NCI-H2227 (cell line): ENCODE measurements around the gene KLHL3.
A peak's percentile ranks its signal among the peaks of the same experiment; 100 is the strongest.

Experiments used
- DNase-seq: peaks from one replicate; lab custom pipeline; 2025; ENCODE audit not compliant: unreplicated experiment; lab: John Stamatoyannopoulos, UW

Gene KLHL3

DNA sequence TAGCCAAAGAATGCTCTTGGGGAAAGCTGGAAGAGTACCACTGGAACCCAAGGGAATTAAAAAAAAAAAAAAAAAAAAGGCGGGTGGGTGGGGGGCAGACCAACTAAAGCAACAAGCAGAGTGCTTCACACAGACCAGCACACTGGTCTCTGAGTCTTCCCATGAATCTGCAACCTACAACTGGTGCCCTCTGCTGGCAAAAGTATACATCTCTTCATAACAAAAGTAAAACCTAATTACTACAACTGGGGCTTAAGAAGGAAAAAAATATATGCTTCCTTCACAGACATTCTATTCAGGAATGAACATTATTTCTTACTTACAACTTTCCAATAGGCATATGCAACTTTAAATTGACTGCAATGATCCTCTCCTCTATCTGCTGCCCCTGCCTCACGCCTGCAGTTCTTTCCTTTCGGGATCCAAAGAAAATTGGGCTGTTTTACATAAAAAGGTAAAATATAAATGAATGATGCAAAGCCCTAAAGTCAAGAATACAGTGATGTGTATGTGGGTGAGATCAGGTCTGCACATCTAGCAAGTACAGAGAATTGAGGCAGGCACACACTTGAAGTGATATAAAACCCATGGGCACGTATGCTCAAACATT lies 7.2 kb upstream of the KLHL3 start:
- peak; percentile 80 for DNase-seq

DNA sequence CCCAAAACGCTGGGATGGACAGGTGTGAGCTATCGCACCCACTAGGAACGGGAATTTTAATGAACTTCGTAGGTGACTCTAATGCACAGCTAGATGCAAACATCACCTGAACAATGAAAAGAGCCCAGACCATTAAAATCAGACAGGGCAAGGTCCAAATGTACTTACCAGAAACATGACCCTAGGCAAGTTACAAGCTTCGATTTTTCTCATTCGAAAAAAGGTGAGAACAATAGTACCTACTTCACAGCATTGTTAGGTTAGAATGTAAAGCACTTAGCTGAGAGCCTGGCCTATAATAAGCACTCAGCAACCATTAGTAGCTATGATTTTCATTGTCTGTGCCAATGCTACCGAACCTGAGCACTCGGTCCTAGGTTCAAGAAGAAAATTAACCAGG lies 5.8 kb upstream of the KLHL3 start:
- DNase-seq = peak; percentile 40

DNA sequence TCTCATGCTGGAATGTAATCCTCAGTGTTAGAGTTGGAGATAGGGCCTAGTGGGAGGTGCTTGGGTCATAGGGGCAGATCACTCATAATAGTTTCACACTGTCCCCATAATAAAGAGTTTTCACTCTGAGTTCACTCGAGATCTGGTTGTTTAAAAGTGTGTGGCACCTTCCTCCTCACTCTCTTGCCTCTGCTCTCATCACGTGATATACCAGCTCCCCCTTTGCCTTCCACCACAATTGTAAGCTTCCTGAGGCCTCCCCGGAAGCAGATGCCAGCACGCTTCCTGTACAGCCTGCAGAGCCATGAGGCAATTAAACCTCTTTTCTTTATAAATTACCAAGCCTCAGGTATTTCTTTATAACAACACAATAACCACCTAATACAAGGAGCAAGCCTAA lies 3.8 kb upstream of the KLHL3 start:
- DNase-seq = no peak

DNA sequence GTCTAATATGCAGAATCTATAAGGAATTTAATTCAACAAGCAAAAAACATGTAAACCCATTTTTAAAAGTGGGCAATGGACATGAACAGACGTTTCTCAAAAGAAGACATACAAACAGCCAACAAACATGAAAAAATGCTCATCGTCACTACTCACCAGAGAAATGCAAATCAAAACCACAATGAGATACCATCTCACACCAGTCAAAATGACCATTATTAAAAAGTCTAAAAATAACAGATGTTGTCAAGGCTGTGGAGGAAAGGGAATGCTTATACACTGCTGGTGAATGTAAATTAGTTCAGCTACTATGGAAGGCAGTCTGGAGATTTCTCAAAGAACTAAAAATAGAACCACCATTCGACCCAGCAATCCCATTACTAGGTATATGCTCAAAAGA lies 3.1 kb upstream of the KLHL3 start:
- DNase-seq = no peak

DNA sequence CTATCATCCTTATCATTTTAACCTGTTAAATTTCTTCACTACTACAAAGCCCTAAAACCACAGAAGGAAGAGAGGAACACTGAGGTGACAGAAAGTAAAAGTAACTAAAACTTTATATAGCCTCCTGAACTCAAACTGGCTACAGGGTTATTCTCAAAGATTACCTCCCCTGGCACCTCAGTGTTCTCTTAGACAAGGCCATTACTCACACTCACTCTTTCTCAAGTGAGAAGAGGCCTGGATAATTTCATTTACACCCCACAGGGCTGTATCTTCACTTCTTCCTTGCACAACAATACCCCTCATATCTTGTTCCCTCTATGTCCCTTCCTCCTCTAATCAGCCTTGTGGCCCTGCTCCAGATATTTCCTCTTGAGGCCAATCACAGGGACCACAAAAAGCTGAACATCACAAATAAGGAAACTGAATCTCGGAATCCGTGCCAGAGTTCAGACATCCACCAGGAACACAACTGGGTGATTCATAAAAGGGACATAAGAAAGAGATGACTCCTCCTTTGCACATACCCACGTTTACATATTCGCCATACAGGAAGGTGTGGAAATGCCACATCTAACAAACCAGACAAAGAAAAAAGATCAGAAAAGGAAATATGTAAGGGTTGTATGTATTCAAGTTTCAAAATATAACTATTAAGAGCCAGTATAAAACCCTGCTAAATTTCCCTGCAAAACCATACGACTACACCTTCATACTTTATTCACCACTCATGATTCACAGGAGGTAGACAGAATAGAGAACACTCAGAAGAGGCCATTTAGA lies 1.7 kb upstream of the KLHL3 start:
- no peak for DNase-seq

DNA sequence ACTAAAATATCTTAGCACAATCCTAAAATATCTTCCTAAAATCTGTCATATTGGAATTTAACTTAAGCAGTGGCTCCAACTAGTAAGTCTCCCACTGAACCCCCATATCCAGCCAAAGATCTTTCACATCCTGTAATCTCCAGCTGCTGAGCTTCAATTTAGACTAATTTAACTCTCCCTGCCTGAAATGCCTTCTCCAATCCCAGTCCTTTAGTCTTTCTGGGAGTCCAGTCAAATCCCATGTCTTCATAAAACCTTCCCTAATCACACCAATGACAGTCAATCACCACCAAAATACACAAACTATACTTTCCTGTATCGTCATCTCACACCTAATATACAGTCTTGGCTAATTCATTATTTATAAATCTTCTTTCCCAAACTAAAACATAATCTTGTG lies 607 bp upstream of the KLHL3 start:
- no peak for DNase-seq

DNA sequence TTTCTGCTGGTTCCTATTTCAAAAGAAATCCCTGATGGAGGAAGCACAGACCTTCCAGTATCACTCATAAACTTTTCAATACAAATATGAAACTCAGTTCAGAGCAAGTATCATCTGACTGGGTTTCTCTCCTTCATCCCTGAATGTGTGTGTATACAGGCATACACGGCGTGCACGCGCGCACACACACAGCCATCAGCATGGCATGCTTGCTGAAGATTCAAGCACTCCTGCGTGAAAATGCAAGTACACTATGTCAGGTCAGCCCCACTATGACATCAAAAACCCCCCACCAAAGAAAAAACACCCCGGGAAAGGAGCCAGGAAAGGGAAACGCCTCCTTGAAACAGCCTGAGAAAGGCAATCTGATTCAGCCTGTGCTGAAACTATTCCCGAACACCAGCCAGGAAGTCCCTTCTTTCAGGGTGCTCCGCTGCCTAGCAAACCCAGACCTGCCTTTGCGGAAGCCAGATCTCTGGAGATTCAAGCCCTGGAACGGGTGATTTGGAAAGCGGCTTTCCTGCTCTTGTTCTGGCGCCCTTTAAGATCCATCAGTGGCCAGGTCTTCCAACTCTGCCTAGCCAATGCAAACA lies 831 bp downstream of the KLHL3 start:
- peak; percentile 27 for DNase-seq

DNA sequence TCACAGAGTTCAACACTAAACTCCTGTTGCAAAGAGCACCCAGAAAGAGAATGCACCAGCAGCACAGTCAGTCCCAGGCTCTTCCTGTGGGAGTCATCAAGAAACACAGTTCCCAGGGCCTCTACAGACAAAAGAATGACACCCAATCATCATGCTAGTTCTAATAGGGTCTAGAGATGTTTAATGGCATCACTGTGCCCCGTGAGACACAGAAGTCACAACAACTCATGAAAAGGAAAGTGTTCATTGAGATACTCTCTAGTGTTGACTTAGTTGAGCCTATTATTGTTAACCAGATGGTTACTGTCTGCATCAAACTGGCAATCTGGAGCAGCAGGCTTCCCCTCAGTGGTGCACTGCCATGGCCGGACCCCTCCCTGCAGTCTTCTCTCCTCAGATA lies 1.6 kb downstream of the KLHL3 start:
- DNase-seq = no peak

DNA sequence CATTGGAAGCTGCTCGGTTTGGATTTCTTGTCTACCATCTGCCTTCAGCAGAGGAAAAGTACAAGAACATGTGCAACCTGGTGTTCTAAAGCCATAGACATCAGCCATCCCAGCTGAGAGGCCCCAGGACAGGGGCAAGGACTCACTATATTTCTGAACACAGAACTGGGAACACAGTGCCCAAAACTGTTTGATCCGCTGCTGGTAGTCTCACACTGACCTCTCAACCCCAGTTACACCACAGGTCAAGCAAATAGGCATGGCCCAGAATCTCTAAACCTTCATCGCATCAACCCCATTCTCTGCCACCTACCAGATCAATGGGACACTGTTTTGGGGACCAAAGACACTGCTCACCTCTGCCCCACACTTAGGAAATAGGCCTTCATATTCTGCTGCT lies 2.0 kb downstream of the KLHL3 start:
- no peak for DNase-seq

DNA sequence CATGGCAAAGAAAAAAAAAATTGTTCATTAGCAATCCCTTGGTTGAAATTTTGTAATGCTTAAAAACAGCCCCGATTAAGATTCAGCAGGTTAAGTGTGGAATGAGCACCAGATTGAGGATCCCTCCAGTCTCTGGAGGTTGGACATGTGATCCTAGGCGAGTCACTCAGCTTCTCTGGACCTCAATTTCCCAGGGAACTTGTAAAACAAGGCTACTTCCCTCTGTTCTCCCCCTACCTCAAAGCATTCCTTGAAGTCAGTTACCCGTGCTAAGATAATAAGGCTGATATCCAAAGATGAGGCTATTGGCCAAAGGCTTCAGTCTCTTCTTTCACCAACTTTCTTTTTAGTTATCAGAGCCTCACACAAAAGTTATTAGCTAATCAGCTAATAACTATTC lies 2.9 kb downstream of the KLHL3 start:
- no peak for DNase-seq

DNA sequence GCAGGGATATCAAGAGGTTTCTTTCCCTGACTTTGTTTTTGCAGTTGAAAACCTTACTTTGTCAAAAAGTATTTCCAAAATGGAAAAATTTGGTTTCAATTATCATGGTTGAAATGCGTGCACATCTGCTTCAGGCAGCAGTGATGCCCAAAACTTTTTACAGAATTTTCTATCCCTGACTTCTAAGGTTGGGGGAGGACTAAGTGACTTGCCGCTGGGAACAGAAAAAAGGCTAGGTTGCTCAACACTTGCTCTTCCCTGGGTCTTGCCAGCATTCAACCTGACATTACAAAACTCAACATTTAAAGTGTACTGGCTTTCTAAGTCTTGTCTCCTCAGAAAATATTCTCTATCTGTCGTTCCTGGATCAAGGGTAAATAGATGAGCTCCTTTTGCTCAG lies 4.7 kb downstream of the KLHL3 start:
- no peak for DNase-seq

DNA sequence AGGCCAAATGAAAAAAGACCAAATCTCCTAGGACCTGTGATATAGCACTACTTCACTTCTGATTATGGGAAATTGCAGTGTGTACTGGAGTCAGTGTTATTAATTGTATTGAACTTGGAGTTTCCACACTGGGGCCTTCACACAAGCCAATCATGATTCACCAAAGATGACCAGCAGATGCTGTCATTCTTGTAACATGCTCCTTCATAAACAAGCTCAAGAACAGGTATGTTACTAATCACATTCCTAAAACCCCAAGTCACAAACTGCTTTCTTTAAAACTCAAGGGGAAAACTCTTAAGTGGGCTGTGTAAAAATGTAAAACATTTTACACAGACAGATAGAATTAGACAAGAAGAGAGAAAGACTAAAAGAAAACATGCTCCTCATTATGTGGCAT lies 5.6 kb downstream of the KLHL3 start:
- no peak for DNase-seq

DNA sequence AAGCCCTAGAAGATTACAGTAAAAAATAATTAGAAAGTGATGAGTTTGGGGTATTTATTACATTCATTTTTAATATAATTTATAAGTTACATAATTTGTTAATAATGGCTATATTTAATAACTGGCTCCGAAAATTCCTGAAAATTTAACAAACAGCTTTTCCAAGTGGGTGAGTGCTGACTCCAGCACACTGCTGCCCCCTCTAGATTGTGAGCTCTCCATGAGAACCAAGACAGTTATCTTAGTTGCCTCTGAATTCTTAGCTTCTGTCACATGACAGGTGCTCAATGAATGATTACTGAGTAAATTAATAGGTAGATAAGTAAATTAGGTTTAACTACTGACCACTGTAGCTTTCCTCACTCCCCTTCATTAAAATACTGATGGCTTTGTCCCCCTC lies 7.8 kb downstream of the KLHL3 start:
- no peak for DNase-seq

DNA sequence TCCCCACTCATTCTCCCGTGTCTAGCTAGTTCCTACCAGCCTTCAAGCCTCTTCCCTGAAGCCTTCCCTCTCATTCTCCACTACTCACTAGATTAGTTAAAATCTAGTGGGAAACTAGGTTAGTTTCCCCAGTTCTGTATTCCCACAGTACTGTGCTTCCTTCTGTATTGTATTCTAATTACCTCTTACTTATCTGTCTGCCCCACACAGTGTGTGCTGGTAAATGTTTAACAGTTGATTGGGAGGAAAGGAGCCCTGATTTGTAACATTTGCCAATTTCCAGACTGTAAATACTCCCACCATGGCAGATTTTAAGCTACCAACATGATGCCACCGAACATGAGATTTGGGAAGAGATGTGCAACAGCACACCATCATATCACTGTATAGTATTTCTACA lies 8.3 kb downstream of the KLHL3 start:
- DNase-seq = no peak

DNA sequence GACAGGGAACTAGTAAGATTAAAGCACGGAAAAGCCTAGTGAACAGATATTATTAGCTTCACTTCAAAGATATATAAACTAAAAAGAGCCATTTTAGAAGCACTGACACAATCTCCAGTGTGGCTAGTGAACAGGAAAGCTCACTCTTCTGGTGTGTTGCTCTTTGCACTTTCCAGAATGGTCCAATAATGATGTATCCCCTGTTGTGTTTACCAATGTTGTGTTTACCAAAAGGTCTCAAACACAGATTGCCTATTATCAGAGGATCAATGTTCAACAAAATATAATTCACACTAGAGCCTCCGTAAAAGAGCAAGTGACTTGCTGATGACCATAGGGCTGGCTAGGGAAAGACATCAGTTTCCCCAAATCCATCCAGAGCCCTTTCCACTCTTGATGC lies 11.6 kb downstream of the KLHL3 start:
- DNase-seq = no peak

DNA sequence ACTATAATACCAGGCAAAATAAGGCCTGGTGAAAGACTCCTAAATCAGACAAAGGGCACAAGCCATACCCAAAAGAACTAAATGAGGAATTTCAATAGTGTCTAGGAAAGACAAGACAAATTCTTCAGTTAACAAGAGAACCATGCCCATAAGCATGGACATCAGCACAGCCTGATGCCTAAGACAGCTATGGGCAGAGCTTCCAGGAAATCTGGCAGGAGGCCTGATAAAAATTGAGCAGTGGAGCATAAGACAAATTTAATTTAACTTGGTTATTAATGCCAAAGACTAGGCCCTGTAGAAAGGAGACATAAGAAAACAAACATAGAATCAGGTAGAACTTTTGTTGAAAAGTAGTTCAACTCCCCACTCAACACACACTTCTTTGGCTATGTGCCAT lies 17.3 kb downstream of the KLHL3 start:
- DNase-seq = no peak

DNA sequence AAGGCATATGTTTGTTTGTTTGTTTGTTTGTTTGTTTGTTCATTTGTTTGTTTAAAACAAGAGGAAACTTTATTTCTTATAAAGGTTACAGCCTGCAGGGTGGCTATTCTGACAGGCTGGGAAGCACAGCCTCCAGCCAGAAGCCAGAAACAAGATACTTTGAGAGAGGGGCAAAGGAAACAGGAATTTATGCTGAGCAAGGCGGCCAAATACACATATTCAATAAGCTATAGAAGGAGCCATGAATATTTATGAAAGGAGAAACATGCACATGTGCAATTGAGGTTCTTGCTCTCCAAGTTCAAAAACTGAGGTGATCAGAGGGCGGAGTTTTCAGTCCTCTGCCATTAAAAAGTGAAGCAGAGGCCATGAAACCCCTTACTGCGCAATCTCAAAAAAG lies 19.6 kb downstream of the KLHL3 start:
- no peak for DNase-seq

DNA sequence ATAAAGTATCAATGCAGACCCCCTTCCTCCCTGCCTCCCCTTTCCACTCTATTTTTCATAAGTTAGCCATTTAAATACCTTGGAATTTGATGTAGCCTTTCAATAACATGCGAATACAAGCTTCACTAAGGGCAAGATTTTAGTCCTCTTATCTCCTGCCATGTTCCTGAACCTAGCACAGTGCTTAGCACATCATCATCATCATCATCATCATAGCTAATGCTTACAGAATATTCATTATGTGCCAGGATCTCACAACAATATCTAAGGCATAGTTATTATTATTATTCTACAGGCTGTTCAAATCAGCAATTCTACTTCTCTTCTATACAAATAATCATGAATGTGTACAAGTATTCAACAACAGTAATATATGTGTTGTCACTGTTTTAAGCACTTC lies 20.4 kb downstream of the KLHL3 start:
- no peak for DNase-seq

DNA sequence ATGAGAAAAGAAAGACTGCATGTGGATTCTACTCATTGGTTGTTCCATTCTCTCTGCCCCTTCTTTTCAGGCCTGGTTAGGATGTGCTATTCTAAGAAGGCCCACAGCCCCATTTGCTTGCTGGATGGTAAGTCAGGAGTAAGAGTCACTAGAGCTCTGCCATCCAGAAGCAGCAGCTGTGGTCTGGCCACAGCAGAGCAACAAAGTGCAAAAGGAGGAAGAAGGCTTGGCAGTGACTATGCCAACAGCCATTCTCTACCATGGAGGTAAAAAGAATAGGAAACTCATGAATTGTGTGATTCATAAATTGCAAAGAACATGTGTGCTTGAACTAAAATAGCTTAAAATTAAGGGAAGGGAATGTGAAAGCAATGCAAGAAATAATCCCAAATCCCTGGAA lies 20.9 kb downstream of the KLHL3 start:
- no peak for DNase-seq

DNA sequence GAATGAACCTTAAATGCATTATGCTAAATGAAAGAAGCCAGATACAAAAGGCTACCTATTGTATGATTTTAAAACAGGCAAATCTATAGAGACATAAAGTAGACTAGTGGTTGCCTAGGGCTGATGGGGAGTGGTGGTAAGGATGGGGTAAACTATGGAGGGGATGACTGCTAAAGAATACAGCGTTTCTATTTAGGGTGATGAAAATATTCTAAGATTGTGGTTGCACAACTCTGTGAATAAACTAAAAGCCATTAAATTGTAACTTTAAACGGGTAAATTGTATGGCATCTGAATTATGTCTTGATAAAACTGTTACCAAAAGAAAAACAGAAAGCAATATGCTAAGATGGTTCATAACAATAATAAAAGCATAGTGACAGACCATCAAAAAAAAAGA lies 21.4 kb downstream of the KLHL3 start:
- no peak for DNase-seq

DNA sequence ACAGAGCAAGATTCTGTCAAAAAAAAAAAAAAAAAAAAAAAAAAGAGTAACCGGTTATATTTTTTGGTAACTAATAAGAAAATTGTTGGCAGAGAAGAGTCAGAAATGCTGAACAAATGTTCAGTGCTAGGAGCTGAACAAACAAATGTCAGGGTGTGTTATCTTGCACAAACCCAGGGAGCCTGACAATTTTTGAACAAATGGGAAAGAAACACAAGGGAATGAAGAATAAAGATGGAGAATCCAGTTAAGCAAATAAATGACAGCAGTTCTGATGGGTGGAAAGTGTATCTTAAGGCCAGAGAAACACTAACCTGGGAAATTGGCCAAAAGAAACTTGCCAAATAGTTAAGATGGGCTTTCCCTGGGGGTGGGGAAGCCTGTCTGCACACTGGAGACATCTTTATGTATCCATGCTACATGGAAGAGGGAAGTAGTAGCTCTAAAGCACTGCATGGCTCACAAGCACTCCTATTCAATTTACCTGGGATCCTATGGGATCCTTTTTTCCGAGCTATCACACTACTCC lies 23.7 kb downstream of the KLHL3 start:
- DNase-seq = no peak

DNA sequence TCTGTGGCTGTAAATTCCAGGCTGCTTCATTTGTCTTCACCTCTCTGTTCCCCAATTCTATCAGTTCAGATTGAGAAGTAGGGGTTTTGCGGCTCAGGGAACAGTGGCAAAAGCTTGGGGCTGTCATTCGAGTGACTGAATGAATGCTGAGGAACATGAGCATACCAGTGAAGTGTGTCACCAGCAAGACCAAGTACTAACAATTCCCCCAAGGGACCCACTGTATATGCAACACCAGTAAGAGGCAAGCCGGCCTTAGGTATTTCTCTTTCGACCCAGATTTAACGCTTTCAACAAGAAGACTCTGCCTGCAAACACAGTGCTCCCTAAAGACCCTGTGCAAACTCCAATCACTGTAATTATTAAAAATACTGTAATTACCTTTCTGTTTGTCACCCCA lies 25.8 kb downstream of the KLHL3 start:
- no peak for DNase-seq
